Ovary (tissue), 3 donors: ENCODE results near the gene ANXA9.

Experiments
- EP300 ChIP-seq: sonication (generic); formaldehyde crosslinking; IDR thresholded peaks from one replicate; pipeline ENCODE4 v1.6.1; 2017; ENCODE audit warnings: antibody characterized with exemption
- POLR2A ChIP-seq: fragments of 450-650 bp; IDR thresholded peaks from one replicate; pipeline ENCODE4 v1.6.1; 2017; ENCODE audit warnings: antibody characterized with exemption, mild to moderate bottlenecking, moderate library complexity
- TF ChIP-seq, protein P1 (sequence below), 3 donors: fragments of 450-650 bp in 2 of 3; fragments of 200-600 bp in 1 of 3; IDR thresholded peaks; one replicate each; pipeline versions ENCODE4 v1.5.1 to v1.8.0; 2016 to 2022; ENCODE audit warnings: antibody characterized with exemption in 3 of 3, mild to moderate bottlenecking in 1 of 3
- donor health status: DM: no; HTN: no; CAD: no.

DNA sequence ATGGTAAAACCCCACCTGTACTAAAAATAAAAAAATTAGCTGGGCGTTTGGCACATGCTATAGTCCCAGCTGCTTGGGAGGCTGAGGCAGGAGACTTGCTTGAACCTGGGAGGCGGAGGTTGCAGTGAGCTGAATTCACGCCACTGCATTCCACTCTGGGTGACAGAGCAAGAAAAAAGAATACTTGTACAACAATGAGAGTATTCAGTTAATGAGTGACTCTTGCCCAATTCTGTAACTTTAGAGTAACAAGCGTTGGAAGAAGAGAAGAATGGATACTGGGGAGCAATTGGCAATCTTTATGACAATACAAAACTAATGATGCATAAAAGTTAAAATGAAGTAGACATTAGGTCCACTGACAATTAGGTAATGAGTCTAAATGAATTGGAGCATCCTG lies 10.5 kb downstream of the ANXA9 start:
- TF ChIP-seq POLR2A (no peak), EP300 (no peak)
- TF ChIP-seq, protein P1, sequence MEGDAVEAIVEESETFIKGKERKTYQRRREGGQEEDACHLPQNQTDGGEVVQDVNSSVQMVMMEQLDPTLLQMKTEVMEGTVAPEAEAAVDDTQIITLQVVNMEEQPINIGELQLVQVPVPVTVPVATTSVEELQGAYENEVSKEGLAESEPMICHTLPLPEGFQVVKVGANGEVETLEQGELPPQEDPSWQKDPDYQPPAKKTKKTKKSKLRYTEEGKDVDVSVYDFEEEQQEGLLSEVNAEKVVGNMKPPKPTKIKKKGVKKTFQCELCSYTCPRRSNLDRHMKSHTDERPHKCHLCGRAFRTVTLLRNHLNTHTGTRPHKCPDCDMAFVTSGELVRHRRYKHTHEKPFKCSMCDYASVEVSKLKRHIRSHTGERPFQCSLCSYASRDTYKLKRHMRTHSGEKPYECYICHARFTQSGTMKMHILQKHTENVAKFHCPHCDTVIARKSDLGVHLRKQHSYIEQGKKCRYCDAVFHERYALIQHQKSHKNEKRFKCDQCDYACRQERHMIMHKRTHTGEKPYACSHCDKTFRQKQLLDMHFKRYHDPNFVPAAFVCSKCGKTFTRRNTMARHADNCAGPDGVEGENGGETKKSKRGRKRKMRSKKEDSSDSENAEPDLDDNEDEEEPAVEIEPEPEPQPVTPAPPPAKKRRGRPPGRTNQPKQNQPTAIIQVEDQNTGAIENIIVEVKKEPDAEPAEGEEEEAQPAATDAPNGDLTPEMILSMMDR (IDR thresholded peaks at IDR 0.05): no peak
